ENCODE measurements around the gene CDH7.

The CDH7 gene

DNA sequence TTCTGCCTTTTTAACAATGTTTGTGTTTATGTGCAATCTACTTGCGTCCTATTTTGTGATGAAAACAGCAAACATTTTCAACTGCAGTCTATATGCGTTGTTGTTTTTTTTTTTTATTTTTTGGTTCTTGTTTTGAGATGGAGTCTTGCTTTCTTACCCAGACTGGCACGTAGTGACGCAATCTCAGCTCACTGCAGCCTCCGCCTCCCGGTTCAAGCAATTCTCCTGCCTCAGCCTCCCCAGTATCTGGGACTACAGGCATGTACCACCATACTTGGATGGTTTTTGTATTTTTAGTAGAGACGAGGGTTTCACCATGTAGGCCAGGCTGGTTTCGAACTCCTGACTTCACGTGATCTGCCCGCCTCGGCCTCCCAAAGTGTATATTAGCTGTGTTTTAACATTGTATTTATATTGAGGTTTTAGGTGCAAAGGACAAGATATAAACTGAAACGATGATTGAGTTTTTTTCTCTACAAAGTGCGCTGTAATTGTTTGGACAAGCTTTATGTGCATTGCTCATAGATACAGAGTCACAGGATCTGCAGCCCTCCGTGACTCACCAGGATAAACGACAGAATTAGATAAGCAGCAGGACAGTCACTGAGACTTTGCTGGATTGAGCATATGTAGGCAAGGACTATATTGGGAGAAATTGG, 17.4 kb downstream of the CDH7 start:
- DNase-seq (ENCODE audit: low read depth), result no peak

DNA sequence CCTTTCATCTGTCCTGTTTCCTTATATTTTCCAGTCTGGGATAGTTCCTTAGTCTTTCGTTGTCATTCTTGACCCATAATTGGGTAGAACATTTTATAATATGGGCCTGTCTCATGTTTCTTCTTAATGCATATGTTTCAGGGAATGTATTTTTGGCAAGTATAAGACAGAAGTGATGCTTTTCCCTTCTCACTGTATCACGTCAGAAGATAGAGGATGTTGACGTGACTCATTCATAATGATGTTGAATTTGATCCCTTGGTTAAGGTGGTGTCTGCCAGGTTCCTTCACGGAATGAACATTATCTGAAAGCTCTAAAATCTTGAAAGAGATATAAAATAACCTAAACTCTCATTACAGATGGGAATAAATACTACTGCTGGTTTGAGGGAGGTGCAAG, 18.8 kb downstream of the CDH7 start:
- no peak for DNase-seq (ENCODE audit: low read depth)

DNA sequence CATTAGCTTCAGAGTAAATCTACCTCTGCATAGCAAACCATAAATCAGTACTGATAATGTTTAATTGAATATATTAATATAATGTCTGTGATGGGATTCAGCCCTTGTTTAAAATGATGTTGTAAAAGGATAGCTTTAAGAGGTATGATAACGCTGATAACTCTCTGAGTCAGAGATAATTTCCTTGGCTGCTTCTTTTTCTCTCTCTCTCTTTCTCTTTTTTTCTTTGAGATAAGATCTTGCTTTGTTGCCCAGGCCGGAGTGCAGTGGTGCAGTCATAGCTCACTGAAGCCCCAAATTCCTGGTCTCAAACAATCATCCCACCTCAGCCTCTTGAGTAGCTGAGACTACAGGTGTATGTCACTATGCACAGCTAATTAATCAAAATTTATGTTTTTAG, 35.7 kb downstream of the CDH7 start:
- DNase-seq (ENCODE audit: low read depth), result no peak

DNA sequence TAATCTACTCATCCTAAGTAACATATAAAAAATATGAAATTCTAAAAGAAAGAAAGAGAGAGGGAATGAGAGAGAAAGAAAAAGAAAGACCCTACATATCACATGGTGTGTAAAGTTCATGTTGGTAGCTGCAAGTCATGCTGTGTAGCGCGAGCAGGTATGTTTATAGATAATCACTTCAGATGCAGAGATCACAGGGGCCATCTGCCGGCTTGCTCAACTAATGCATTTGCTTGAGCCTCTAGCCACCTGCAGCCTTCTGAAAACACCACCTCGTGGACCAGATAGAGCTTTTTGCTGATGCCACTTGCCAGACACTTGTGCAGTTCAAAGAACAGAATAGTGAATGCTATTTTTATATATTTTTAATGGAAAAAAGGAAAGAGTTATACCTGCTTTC, 37.6 kb downstream of the CDH7 start:
- DNase-seq (ENCODE audit: low read depth), result no peak

DNA sequence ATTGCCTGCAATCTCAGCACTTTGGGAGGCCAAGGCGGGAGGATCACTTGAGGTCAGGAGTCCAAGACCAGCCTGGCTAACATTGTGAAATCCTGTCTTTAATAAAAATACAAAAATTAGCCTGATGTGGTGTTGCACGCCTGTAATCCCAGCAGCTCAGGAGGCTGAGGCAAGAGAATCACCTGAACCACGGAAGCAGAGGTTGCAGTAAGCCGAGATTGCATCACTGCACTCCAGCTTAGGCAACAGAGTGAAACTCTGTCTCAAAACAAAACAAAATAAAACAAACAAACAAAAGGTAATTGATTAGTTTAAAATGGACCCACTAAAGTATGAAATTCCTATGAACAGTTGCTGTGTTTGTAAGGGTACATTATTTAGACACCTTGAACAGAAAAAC, 39.8 kb downstream of the CDH7 start:
- no peak for DNase-seq (ENCODE audit: low read depth)

DNA sequence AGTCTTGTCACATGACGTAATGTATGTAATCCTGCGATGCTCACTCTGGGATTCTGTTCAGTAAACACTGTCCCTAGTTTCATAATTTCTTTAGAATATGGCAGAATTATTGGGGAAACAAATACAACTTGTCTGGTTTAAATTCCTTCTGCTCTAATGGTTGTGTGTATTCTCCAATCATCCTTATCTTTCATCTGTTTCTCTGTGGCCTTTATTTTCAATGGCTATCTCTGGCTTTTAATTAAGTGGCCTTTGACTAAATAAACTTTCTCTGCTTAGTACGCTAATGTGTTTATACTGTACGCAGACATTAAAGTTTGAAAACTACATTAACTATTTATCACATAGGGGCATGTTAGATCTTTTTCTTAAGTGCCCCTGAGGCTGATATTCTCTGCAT, 40.9 kb downstream of the CDH7 start:
- DNase-seq (ENCODE audit: low read depth), result no peak

DNA sequence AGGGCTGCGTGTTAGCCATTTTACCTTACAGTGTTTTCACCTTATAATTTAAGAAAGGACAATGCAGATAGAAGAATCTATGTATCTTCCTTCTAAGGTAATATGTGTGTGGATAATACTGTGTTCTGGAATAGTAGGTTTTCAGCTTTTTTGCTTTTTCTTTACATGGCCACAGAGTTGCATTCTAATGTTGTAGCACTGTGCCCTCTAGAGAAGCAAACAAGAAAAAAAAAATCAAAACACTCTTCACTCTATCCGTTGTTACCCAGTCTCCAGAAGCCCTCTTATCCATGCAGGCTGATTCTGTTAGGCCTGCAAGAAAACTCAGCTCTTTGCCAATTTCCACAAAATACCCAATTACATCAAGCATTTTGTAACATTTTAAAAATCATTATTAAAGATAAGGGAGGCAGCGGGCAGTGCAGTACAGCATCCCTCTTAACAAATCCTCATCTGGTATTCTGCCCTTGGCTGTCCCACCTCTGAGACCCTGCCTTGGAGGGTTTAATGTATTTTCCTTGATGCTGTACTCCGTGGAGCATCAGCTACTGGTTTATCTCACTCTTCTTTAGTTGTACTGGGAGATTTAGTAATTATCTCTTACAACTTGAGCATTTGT, 41.8 kb downstream of the CDH7 start:
- DNase-seq (ENCODE audit: low read depth), result no peak

DNA sequence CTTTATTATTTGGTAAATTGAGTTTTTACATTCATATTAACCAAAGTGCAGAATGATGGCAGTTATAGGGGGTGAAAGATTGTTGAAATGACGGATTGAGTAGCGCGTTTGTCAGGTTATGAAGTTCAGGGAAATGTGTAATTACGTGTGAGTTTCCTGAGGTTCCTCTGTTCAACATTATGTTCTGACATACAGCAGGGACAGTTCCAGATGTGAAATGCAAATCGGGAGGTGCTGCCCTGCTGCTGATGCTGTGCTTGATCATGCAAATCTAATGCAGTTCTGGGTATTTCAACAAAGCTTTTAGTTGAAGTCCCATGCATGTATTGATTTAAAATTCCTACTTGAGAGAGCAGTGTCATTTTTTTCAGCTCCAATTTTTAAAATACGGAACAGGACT, 57.9 kb downstream of the CDH7 start:
- no peak for DNase-seq (ENCODE audit: low read depth)

DNA sequence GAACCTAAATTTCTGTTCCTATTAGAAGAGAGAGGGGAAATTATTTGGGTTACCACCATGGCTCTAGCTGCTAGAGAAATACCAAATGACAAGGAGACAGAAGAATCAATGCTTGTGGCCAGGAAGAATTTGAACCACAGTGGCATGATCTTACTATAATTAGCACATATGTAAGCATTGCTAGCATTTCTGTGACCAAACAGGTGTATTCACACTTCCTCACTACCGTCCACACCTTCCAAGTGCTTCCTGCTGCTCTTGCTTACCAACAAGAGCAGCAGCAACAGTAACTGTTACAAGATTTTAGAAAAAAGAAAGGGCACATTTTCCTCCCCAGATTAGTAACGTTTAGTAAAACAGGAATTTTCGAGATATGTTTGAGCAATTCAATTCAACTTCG, 60.5 kb downstream of the CDH7 start:
- DNase-seq (ENCODE audit: low read depth), result no peak

DNA sequence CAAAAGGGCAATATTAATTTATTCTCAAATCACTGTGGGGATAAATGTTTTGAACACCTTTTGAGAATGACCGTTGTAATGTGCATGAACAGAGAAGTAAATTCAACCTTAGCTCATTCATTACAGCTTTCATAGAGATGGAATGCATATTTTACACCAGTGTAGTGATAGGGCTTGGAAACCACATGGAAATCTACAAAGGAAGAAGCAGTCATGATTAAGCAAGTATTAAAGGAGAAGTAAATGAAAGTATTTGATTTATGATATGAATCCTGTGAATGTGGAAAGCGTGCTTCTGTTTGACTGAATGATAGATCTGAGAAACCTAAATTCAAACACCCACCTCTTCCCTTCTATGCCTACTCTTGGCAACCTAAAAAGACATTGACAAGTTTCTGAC, 64.7 kb downstream of the CDH7 start:
- no peak for DNase-seq (ENCODE audit: low read depth)

DNA sequence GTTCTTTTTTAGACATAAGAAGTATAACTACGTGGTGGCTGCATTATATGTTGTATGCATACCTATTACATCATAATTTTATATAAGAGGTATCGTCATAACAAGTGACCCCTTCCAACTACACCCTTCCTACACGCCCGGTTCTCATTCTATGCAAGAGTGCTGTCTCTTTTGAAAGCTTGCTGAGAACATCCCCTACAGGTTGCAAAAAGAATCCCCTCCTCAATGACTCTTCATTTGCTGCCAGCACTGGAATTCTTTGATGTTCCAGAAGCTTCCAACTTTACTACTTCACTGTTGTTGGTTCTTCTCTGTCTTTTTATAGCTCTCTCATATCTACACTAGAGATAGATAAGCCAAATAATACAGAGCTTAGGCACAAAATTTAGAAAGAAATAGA, 66.4 kb downstream of the CDH7 start:
- DNase-seq (ENCODE audit: low read depth), result no peak

DNA sequence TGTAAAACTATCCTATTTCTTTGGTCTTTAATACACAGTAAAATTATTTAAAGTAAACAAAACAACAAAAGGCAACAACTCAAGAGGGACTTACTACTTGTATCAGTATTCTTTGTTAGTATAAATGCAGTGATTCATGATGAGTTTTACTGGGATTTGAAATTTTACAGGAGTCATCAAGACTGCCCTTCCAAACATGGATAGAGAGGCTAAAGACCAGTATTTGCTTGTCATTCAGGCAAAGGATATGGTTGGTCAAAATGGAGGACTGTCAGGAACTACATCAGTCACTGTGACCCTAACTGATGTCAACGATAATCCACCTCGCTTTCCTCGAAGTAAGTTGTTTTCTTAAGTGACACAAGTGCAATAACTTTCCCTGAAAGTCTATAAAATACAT, 71.1 kb downstream of the CDH7 start:
- no peak for DNase-seq (ENCODE audit: low read depth)

DNA sequence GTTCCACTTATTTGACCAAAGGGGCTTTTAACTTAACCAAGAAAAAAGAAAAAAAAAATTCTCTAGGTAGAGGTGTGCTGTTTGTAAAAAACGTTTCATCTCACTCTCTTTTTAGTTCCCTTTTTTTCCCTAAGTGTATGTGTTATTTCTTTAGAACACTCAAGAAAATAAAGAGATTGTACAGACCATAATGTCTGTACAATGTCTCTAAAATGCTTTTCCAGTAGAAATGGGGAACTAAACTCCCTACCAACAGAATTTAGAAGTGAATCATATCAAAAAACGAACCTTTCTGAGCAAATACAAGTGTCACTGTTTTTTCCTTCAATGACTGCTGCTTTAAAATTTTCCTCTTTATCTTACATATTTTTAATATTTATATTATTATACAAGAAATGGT, 72.0 kb downstream of the CDH7 start:
- no peak for DNase-seq (ENCODE audit: low read depth)

DNA sequence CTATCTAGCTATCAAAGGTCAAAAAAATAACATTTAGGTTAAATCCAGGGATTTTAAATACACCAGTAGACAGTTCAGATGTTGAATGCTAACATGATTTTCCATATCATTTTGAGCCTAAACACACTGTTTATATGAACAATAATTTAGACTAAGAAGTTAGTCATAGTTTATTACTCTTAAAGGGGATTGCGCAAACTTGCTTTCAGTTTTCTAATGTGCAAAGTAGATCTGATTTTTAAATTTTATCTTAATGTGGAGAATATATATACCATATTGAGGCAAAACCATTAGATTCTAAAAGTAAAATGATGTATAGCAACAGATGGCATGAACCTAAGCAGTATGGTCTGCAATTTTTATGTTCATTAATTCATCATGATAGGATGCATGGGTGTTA, 76.6 kb downstream of the CDH7 start:
- DNase-seq (ENCODE audit: low read depth), result no peak

DNA sequence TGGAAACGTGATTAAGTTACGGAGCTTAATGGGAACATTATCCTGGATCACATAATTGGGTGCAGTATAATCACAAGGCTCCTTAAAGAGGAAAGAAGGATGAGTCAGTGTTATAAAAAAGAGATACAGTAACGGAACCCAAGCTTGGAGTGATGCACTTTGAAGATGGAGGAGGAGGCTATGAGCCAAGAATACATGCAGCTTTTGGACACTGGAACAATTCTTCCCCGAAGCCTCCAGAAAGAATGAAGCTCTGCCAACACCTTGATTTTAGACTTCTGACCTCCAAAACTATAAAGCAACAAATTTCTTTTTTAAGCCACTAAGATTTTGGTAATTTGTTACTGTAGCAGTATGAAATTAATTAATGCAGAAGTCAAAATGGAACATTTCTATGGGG, 85.1 kb downstream of the CDH7 start:
- DNase-seq (ENCODE audit: low read depth), result no peak

DNA sequence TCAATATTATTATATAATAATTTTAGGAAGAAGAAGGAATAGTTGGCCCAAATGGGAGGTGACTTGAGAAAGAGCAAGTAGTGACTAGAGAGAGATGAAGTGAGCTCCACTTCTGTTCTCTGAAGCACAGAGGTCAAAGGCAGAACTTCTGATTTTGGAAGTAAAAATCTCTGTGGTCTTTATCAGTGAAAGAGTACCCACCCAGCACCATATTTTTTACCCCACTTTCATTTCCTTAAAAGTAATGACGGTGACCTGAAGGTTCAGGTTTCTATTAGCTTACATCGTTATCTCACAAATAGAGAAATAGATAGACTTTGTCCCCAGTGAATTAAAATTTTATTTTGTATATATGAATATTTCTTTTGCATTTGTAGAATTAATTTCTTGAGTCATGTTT, 95.3 kb downstream of the CDH7 start:
- DNase-seq (ENCODE audit: low read depth), result no peak

DNA sequence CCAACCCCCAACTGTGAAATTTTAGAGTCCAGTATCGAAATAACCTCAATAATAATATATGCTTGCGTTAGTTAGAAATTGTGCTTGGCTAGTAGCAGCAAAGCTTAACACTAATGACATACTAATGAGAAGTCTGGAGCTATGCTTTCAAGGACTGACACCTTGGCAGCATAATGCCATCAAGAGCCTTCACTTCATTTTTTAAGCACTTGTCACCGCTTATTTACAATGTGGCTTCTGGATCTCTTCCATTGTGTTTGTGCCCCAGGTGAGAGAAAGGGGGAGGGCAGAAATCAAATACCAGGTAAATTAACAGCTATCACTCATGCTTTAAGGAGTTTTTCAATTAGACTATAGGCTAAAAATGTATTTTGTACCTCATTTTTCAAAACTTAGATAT, 101.5 kb downstream of the CDH7 start:
- no peak for DNase-seq (ENCODE audit: low read depth)

DNA sequence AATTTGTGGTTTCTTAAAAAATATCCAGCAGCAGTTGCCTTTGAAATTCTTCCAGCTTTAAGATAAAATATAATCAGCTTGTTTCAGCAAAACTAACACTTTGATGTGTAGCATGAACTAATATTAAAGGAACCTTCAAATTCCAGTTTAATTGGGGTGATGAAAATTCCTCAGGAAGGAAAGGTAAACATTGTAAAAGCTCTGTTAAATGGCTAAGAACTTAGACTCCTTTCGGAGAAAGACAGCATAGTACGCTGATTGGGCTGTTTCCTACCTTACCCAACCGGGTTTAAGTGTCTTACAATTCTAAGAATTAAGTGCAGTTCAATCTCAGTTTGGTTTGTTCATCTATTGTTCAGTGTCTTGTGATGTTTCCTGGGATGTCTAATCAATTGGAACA, 108.3 kb downstream of the CDH7 start:
- no peak for DNase-seq (ENCODE audit: low read depth)

DNA sequence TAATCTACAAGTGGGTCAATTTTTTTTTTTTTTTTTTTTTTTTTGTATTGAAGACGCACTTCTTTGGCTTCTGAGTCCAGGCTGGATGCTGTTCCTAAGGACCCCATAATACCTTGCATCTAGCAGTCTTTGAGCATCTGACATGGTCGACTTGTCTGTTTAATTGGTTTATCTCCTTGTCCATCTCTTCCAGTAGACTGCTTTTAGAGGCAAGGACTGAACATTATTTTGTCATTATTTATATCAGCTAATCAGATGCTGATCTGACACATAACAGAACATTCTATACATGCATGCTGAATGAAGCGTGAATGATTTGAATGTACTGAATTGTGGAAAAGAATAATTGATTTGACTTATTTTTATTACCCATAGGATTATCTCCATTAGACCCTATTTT, 118.7 kb downstream of the CDH7 start:
- DNase-seq (ENCODE audit: low read depth), result no peak

DNA sequence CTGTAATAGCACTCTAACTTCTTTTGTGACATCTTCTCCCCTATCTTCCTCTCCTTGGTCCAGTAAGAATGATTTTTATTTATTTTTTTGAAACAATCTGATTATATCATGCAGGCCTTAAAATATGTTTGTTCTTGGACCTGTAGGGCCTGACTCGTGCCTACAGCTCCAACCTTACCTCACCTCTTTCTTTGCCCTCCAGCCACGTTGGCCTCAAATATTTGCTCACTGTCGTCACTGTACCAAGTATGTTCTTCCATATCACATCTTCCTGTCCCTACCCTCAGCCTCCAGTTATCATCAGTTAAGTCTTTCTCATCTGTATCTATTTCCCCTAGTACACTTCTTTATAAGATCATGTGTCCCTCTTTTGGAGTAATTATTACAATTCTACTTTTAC, 125.5 kb downstream of the CDH7 start:
- DNase-seq (ENCODE audit: low read depth), result no peak

DNA sequence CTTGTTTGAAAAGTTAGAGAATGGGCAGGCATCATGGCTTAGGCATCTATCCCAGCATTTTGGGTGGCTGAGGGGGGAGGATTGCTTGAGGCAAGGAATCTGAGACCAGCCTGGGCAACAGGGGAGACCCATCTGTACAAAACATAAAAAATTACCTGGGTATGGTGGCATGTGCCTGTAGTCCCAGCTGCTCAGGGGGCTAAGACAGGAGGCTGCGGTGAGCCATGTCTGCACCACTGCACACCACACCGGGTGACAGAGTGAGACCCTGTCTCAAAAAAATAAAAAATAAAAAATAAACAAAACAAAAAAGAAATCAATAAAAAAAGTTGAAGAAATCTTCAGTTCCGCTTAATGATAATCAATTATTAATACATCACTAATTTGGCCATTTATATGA, 146.5 kb downstream of the CDH7 start:
- no peak for DNase-seq (ENCODE audit: low read depth)

DNA sequence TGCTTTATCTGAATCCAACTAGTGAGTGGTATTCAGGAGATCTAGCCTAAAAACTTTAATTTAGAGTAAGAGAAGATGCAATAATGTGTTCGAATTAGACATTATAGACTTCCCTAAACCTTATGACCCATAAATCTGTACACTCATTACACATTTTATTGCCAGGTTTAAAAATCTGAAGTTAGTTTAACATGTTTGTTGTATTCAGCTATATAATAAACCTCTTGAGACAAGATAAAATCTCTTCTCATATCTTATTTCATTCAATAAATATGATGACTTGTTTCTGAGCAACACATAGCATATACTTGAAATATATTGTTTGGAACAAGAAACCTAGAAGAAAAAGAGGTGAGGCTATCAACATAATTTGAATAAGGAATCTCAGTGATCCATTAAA, 150.7 kb downstream of the CDH7 start:
- no peak for DNase-seq (ENCODE audit: low read depth)

DNA sequence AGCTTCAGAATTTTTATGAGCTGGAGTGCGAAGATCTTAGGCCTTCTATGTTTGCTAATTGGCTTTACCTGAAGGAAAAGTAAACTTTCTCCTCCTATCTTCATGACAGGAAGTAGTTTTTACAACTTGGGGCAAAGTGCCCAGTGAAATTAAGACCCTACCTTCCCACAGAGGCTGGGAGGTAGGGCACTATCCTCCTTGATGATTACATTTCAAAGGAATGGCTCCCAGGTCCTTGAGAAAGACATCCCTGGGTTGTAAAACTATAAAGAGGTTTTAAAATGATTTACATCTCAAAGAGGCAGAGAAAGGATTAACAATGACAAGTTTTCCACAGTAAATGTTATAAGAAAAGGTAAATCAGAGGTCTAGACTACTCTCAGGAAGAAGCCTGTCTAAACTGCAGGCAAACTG, 155.8 kb downstream of the CDH7 start:
- no peak for DNase-seq (ENCODE audit: low read depth)

DNA sequence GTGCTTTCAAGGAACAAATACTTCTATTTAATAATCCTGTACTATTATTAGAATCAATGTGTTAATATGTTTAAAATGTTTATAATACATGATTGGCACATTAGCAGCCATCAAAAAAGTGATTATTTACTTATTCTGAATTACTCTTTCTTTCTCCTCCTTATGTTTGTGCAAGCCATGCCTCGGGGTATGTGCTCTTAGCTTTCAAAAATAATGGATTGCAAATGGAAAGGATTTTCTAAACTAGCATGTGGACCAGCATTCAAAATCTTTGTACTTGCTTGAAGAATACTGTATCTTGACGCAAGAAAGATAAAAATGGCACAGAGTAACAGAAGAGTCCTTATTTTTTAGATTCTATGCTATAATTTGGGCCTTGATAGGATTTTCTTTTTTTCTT, 156.5 kb downstream of the CDH7 start:
- DNase-seq (ENCODE audit: low read depth), result no peak

DNA sequence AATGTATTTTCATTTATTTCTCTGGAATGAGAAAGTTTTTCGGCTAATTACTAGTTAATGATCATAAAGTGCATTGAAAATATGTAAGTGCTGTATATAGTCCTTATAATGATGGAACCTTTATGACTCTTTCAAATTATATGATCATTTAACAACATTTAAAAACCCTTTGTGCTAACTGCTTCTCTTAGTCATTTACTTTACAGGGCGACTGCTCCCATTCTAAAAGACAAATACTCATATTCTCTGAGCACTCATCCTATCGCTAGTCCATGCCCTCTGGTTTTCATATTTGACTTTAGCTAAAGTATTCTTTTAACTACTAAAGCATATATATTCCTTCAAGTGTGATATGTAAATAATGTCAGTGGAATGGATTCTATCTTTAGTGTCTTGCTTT, 168.2 kb downstream of the CDH7 start:
- DNase-seq (ENCODE audit: low read depth), result no peak
